OCI-M2 (cell line): ENCODE data around the gene TRIM15.

ENCODE experiments used
- DNase-seq: peaks from one replicate; lab custom pipeline; 2025; ENCODE audit not compliant: unreplicated experiment; lab: John Stamatoyannopoulos, UW

Gene TRIM15

DNA sequence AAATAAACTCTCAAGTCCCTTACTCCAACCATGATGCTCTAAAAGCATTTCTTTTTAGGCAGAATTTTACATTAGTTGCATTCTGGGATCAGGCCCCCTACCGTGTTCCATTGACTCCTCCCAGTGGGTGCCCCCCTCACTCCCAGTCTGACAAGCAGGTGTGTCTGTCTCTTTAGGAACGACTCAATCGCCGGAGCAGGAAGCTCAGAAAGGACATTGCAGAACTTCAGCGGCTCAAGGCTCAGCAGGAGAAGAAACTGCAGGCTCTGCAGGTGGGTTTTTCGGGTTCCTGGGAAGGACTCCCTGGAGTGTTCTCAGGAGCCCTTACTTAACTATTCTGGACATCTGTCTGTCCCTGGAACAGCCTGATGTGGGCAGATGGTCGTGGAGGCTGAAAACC, 17.5 kb upstream of the TRIM15 start:
- DNase-seq = no peak

DNA sequence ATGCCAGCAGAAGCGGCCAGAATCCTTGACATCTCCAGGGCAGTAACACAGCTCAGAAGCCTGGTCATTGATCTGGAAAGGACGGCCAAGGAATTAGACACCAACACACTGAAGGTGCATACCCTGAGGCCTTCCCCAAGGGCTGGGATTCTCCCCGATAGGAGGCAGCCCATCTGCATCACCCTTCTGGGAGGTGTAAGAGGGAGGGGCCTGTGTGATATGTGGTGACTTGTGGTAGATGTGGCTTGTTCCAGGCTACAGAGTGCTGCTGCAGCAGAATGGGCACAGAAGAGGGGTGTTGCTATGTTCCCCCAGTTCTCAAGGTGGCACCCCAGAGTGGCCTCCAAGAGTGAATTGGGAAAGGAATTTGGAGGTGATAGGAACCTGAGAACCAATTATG, 16.2 kb upstream of the TRIM15 start:
- DNase-seq = no peak

DNA sequence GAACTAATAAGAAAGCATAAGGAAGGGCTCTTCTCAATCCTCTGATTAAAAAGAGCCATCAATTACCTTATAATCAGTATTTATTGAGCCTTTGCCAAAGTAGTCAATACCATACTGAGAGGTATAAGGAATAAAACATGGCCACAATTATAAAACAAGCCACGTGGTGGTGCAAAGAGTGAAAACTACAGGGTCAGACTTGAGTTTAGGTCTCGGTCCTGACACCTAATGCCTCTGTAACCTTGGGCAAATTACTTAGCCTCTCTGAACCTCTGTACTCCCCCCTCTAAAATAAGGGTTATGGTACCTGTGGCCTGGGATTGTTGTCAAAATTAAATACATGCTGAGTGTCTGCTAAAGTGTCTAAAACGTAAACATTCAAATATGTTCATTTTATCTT, 14.1 kb upstream of the TRIM15 start:
- no peak for DNase-seq

DNA sequence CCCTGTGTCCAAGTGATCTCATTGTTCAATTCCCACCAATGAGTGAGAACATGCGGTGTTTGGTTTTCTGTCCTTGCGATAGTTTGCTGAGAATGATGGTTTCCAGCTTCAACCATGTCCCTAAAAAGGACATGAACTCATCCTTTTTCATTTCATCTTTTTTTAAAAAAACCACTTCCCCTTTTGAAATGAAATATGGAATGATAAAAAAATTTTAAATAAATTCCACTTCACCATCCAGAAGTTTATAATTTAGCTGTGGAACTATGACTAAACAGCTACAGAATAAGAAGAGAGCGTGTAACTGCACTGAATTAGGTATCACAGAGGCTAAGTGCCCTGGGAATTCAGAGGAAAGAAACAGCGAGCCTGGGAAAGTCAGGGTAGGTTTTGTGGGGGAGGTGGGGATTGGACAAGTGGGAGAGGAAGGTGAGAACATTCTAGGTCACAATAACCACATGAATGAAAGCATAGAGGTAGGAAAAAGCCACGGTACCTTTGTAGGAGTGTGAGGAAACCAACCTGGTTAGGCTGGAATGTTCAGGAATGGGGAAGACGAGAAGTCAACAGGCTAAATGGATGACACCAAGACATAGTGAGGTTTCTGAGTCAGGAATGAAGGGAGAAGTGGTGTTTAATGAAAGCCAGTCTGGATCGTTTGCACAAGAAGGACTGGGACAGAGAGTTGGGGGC, 13.3 kb upstream of the TRIM15 start:
- DNase-seq = no peak

DNA sequence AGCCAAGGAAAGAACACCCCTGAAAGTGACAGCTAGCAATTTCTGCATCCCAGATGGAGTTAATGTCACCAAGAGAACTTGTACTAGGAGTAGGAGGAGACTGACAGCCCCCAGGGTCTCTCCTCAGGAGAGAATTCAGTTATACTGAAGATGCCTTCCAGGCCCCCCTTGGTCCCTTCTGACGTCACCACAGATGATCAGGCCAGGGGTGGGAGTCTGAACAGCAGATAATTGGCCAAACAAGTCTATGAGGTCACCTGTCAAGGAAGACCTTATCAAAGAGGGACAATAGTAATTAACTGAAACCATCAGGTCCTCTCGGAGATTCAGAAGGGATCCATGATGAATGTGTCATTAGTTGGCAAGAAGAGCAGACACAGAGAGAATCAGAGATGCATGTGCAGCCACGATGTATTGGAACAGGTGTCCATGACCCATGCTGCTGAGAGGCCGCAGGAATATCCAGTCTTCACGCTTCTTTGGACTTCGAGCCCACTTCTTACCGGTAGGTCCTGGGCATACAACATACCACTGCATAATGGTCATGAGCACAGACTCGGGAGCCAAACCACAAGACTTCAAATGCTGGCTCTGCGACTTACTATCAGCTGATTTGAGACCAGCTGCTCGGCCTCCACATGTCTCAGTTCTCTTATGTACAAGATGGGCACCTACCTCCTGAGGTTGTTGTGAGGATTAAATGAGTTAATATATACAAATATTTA, 12.5 kb upstream of the TRIM15 start:
- DNase-seq = no peak

DNA sequence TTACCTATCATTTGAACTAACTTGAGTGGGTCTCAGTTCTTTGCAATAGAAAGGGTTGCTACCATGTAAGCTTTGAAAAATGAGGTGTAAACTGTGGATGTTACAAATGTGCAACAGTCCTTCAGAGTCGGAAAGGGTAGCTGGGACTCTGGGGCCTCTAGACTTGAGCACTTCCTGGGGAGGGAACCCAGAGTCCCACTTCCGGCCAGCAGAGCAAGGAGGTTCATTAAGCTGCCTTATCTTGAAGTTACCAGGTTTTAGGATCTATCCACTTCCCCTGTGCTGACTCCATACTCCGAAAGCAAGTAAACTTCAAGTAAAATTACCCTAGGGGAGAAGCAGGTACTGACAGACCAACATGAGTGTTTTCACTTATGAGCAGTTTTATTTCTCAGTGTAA, 11.8 kb upstream of the TRIM15 start:
- DNase-seq = no peak

DNA sequence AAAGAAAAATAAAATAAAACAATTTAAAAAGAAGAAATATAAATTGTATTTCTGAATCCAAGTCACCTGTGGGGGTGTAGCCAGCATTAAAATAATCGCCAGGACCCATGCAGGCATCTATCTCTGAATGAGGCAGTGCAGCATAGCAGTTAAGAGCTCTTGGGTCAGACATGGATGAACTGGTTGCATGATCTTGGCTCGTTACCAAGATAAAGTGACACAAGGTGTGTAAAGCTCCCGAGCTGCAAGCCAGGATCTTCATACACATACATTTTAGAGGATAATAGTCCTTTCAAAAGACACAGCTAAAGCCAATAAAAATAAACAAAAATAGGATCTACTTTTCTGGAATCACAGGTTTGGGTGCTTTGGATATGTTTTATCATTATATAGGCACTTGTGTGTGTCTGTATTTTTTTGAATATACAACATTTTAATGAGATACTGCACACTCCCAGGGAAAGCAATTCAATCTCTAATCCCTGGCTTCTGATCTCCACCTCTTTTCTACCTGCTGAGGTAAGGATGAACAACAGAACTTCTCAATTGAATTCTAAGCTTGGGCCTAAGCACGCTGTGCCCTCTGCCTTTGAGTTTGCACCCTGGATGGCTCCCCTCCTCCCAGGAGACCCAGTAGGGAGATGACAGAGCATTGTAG, 11.2 kb upstream of the TRIM15 start:
- DNase-seq = no peak

DNA sequence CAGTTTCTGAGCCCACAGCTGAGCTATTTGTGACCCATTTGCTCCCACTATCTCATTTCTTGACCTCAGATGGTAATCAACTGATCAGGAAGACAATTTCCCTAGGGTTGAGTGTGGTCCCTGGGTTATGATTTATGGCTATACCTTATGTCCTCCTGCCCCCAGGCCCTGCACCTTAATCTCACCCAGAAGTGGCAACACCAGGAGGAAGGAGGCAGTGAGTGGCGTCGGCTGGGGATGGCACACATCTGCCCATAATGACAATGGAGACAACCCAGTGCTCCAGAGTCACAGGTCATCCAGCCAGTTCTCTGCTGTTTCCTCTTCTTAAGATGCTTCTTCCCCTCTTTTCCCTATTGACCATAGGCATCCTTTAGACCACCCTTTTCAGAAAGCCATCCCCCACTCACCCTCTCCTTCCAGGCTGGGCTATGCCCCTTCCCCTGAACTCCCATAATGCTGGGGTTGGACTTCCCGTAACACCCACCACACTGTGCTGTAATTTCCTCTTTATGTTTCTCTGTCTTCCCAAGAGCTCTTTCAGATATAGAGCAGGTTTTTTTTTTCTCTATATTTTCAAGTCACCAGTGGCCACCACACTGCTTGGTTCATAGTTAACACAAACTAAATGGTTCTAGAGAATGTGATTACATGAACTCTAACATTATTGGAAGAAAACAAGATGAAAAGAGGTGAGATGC, 10.3 kb upstream of the TRIM15 start:
- no peak for DNase-seq

DNA sequence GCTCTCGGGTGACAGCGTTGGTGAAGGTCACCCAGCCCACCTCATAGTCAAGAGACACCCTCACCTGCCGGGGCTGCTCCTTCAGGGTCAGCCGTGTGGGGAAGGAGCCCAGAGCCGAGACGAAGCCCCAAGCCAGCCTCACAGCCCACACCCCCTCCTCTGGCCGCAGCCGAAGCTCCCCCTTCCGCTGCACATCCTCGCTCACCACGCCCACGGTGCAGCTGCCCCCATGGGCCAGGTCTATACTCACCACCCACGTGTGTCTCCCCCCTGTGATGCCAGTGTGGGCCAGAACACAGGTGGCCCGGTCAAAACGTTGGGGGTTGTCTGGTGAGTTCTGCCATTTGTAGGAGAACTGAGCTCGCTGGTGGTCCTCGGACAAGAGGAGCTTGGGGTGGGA, 9.3 kb upstream of the TRIM15 start:
- no peak for DNase-seq

DNA sequence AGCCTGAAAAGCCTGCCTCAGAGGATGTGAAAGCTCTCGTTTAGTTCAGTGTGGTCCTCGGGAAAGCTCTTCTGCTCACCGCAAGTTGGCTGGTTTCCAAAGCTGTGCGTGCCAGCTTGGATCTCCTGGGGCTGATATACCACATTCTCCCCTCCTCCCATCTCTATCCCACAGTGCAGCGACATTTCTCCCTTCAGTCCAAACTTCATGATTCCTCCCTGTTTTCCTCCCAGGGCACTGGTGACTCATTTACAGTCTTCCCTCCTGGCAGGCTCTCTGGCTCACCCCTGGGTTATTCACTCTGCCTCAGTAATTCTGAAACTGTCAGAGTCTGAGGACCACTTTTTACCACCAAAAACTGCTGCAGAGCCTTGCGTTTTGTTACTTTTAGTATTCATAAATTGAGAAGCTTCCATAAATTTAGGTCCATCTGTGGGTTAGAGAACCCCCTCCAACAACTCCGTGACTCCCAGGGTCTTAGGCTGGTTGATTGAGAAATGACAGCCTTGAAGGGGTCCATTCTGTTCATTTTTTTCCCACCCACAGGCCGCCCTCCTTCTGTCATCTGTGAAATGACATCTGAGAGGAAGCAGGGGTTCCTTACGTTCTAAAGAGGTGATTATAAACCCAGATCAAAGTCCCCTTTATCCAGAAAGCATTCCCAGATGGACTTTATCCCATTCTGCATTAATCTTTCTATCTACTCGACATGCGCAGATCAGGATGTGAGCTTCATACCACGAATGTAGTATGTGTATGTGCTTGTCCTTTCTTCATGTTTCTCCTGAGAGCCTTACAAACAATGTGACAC, 8.4 kb upstream of the TRIM15 start:
- DNase-seq = no peak

DNA sequence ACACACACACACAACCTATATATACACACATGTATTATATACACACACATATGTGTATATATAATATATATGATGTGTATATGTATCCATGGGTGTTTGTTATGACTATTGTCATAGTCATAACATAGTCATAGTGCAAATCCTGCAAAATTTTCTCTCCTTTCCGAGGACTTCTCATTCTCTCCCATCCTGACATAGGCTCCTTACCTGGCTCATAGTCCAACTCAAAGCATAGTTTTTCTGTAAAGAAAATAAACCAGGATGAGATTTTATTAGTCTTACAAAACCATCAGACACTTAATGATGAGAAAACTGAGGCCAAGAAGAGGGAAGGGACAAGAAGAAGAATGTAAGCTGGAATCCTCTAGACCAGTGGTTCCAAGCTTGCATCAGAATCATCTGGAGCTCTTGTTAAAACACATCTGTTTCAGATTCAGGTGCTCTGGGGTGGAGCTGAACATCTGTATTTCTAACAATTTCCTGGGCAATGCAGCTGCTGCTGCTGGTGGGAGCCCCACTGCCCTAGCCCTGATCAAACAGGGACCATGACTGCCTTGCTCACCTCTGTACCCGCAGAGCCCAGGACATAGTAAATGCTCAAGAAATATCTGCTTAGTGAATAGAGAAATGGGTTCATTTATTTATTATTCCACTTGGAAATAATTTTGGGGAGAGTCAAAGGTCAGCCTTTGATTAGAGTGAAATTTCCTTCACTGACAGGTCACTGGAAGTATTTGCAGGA, 7.7 kb upstream of the TRIM15 start:
- DNase-seq = no peak

DNA sequence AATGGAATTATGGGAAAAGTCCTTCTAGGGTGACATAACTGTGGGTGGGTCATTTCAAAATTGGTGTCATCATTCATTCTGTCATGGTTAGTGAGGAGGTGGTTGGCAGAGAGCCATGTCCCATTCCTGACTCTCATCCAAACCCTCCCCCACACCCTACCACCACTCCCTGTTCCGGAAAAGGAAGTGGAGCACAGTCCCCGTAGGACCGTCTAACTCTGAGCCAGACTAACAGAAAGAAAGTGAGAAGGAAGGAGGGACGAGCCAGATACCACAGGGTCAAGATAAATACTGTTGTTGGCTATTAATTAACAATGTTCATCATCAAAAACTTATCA, 7.1 kb upstream of the TRIM15 start:
- no peak for DNase-seq

DNA sequence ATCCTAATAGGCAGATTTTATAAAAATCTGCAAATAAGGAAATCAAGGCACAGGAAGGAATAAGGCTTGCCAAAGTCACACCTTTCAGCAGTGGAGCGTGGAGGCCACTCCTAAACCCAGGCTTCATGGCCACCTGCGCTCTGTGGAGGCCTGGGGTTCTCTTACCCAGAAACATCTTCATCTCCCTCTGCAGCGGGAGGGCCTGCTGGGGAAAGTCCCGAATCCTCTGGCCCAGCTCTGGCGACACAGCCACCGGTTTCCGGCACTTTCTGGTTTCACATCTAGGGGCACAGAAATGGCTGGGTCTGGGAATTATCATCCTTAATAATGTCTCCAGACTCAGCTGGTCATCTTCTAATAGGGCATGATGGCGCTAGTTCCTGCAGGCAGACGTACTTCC, 6.6 kb upstream of the TRIM15 start:
- DNase-seq = no peak

DNA sequence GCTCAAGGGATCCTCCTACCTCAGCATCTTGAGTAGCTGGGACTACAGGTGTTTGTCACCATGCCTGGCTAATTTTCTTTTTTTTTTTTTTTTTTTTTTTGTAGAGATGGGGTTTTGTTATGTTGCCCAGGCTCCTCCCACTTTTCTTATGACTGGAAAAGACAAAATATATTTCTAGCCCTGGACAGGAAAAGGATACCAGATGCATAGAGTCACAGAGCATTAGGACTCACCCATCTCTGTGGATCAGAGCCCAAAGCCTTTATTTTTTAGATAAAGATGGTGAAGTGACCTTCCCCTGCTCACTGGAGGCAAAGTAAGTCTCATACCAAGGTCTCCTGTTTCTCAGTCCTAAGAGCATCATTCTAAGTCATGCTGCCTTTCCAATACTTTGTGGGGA, 5.8 kb upstream of the TRIM15 start:
- no peak for DNase-seq

DNA sequence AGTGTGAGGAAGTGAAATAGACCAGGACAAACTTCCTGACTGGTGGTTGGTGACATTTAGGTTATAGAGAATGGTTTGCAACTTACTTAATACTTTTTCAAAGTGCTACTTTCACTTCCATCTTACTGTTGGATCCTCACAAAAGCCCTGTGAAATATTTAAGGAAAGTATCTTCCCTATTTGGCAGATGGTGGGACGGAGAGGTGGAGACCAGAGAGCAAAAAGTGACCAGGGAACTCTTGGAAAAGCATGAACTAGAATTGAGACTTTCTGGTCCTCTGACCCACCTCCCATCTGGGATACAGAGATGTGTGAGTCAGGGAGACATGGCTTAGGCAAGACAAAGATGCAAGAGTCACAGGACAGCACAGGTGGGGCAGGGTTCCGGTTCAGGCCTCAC, 5.3 kb upstream of the TRIM15 start:
- no peak for DNase-seq

DNA sequence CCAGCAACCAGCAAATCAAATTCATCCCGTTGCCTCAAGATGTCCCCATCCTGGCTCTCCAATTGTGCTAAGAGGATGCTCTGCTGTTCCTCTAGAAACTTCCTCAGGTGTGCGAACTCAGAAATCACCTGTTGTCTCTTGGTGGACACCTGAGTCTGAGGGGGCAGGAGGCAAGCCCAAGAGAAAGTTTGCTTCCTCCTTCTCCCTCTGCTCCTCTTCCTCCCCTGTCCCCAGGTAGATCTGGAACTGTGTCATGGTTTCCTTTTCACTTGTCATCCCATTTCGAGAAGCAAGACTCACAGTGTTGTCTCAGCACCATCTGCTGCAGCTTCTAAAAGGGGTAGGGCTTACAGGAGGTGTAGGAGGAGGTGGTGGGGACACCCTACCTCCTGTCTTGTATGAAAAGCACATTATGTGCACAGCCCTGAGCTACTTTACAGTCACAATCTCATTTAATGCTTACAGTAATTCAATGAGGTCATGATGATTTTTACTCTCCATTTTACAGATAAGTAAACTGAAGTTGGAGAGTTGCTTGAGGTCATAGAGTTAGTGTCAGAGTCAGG, 4.8 kb upstream of the TRIM15 start:
- DNase-seq = no peak

DNA sequence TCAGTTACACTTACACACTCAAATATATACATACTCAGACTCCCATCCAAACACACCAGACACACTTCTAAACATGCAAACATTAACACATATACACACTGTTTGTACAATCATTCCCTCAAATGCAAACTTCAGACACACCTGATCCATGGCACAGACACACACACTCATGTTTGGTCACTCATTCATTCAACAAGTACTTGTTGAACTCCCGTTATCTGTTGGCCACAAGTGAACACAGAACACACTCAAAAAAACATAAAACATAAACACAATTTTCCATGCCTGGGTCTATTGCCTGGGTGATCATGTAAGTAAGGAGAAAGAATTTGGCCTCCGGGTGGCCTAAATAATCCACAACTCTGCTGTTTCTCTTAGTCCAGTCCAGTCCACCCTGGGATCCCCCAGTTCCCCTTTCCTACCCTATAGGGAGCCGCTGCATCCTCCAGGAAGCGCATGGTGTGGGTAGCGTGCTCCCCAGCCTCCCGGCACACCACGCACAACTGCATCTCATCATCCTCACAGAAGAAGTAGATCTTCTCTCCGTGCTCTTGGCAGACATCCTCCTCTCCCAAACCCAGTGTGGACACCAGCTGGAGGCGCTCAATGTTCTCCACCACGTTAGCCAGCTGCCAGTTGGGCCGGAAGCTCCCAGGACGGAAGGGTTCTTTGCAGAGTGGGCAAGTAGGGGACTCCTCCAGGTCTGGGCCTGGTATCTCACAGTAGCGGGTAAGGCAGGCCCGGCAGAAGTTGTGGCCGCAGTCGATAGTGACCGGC, 3.1 kb upstream of the TRIM15 start:
- DNase-seq = no peak

DNA sequence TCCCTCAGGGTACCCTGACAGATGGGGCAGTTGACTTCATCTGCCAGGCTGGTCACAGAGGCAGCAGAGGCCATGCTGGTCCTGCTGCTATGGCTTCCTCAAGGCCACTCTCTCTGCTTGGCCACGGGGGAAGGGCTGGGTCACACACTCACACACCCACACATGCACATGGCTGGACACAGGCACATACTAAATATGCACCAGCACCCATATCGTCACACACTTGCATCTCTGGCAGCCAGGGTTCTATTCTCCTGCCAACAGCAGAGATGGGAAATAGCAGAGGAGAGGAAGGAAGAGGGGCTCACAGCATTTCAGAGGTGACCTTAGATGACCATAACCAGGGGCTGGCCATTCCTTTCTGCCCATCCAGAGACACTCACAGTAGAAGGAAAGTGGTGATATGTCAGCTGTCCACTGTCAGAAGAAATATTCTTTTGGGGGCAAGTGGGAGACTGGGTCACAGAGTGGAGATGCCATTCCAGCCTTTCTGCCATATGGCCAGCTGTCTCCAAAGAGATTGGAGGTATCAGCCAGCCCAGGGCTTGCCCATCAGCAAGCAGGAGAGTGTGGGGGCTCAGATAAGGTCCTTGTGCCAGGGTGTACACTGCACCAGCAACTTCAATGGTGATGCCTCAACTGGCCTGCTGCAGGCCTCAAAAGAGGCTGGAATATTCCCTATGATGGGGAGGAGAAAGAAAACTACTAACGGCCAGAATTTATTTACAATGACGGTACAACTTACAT, 2.4 kb upstream of the TRIM15 start, which contains the start of gene TRIM10:
TRIM10 (minus strand) TSS at position 427 of the 747 bp plus-strand sequence; CDS start at position 74, 353 bp downstream.
- no peak for DNase-seq
